ENCODE data around the gene SDSL. TPM values are rescaled to one million over a fixed set of nuclear protein-coding genes. Genes with fewer than 3 reads are reported as not detected.

The SDSL gene
- total RNA-seq, 1 experiment from 2014 or later = 0.46 TPM

GRCh38 chr12:113461666-113462065 is 39.5 kb downstream of the SDSL start:
- peak; percentile 79 for TF ChIP-seq CTCF (conservative IDR thresholded peaks at IDR 0.05)
- Histone ChIP-seq H3K23ac (ENCODE audit: insufficient read length, low read depth, low read length) (no peak overlapping the region), H3K79me1 (ENCODE audit: insufficient read depth, low read depth, low read length, poor library complexity, severe bottlenecking) (no peaks in the 10 kb centered on the region), H3K9ac (ENCODE audit: extremely low read depth, insufficient read length, low read length) (no peak overlapping the region), H3K14ac (ENCODE audit: insufficient read depth, low read length) (no peak overlapping the region), H3K27me3 (ENCODE audit: insufficient read depth, low read length) (peaks cover 41% of the 10 kb centered on the region), H3K4me1 (ENCODE audit: insufficient read depth, low read length) (no peaks in the 10 kb centered on the region; the same call in 1 of the 2 replicates), H2BK15ac (ENCODE audit: low read depth, low read length) (no peak overlapping the region), H3K4me2 (ENCODE audit: insufficient read depth, insufficient read length, low read length) (no peak overlapping the region), H3K18ac (ENCODE audit: insufficient read length, low read depth, low read length) (no peak overlapping the region), H3K56ac (ENCODE audit: insufficient read length, low read depth, low read length) (no peak overlapping the region), H3K79me2 (ENCODE audit: insufficient read depth, low read length) (no peaks in the 10 kb centered on the region), H4K20me1 (ENCODE audit: control insufficient read depth, insufficient read depth, insufficient read length) (no peaks in the 10 kb centered on the region), H2AFZ (ENCODE audit: low read length) (no peak overlapping the region), H3T11ph (ENCODE audit: low read length) (no peak overlapping the region), H4K8ac (replicated peaks; ENCODE audit: insufficient read length, low read depth, low read length) (no peak overlapping the region), H2BK20ac (ENCODE audit: low read depth, low read length, poor library complexity, severe bottlenecking) (no peak overlapping the region), H2AK5ac (ENCODE audit: insufficient read length, low read length) (no peak overlapping the region), H3K23me2 (ENCODE audit: insufficient read length, low read depth, low read length, poor library complexity, severe bottlenecking) (peaks cover 4% of the 10 kb centered on the region), H2BK120ac (ENCODE audit: low read depth, low read length, poor library complexity, severe bottlenecking) (no peak overlapping the region), H2BK12ac (ENCODE audit: insufficient read length, low read depth, low read length) (no peak overlapping the region), H4K5ac (ENCODE audit: insufficient read length, low read depth, low read length) (no peak overlapping the region), H4K91ac (ENCODE audit: insufficient read length, low read depth, low read length) (no peak overlapping the region), H3K27ac (ENCODE audit: insufficient read length, low read depth, low read length) (no peak overlapping the region), H3K9me3 (ENCODE audit: control insufficient read depth, low read depth, low read length) (no peaks in the 10 kb centered on the region), H3K4ac (ENCODE audit: low read depth, low read length) (no peak overlapping the region), H2BK5ac (ENCODE audit: insufficient read length, low read length) (no peak overlapping the region)
- Mint-ChIP-seq H3K27me3 (ENCODE audit: low read depth) (peaks cover 97% of the 10 kb centered on the region), H3K36me3 (ENCODE audit: insufficient read depth in 1 of 3, low read depth in 3 of 3) (peaks cover 0 to 16% (median 2%) of the 10 kb centered on the region in 3 experiments; a peak in 5 of 7 replicates), H3K4me3 (no peak overlapping the region), H3K9me3 (peaks cover 0 to 2% of the 10 kb centered on the region in 2 experiments; a peak in 2 of 5 replicates), H3K27ac (no peak overlapping the region), H3K4me1 (peaks cover 33 to 34% of the 10 kb centered on the region in 2 experiments)
- DNase-seq = peak; percentile 68
- no CpG with 5 or more reads among the region's 5 CpGs for WGBS (ENCODE audit: extremely low coverage, insufficient read length, low lambda C conversion rate)
